Keratinocyte (primary cell): ENCODE data around the gene FSIP1.

Experiments
- EZH2 ChIP-seq: IDR thresholded peaks from one replicate; pipeline ENCODE4 v1.6.1; 2012; ENCODE audit warnings: inconsistent platforms, mild to moderate bottlenecking, low read length, moderate library complexity
- TF ChIP-seq, protein P1 (sequence below), 3 experiments: IDR thresholded peaks in 1 of 3; conservative IDR thresholded peaks in 1 of 3; optimal IDR thresholded peaks in 1 of 3; 2 replicates in 2 of 3; 3 replicates in 1 of 3; pipeline versions ENCODE3 to v1.5.1; 2011; ENCODE audit warnings: low read length in 3 of 3, mild to moderate bottlenecking in 3 of 3, moderate library complexity in 2 of 3, control low read depth in 1 of 3, inconsistent platforms in 1 of 3; ENCODE audit not compliant: insufficient read depth in 2 of 3; ENCODE audit errors: extremely low read depth in 1 of 3

DNA sequence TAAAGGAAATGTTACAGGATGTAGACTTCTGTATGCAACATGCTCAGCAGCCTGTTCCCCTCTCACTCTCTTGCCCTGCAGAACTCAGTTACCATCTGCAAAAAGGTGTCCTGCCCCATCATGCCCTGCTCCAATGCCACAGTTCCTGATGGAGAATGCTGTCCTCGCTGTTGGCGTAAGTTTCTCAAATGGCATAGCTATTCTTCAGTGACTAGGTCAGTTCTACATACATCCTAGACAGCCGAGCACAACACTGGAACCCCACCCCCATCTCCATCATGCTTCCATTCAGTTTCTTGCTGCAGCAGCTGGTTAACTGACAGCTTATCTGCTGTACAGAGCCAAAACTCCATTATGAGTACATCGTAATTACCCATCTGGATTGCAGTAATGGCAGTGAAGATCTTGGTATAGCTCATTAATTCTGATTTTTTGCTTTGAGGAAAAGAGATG is 197.2 kb downstream of the FSIP1 start:
- TF ChIP-seq, protein P1, sequence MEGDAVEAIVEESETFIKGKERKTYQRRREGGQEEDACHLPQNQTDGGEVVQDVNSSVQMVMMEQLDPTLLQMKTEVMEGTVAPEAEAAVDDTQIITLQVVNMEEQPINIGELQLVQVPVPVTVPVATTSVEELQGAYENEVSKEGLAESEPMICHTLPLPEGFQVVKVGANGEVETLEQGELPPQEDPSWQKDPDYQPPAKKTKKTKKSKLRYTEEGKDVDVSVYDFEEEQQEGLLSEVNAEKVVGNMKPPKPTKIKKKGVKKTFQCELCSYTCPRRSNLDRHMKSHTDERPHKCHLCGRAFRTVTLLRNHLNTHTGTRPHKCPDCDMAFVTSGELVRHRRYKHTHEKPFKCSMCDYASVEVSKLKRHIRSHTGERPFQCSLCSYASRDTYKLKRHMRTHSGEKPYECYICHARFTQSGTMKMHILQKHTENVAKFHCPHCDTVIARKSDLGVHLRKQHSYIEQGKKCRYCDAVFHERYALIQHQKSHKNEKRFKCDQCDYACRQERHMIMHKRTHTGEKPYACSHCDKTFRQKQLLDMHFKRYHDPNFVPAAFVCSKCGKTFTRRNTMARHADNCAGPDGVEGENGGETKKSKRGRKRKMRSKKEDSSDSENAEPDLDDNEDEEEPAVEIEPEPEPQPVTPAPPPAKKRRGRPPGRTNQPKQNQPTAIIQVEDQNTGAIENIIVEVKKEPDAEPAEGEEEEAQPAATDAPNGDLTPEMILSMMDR (optimal IDR thresholded peaks at IDR 0.05 in 1 of 3, IDR thresholded peaks at IDR 0.05 in 1 of 3, conservative IDR thresholded peaks at IDR 0.05 in 1 of 3; ENCODE audit: extremely low read depth in 1 of 3, insufficient read depth in 2 of 3, low read length in 3 of 3) = no peak
- no peak for TF ChIP-seq EZH2
